ENCODE results near the gene INAFM2.

DNA sequence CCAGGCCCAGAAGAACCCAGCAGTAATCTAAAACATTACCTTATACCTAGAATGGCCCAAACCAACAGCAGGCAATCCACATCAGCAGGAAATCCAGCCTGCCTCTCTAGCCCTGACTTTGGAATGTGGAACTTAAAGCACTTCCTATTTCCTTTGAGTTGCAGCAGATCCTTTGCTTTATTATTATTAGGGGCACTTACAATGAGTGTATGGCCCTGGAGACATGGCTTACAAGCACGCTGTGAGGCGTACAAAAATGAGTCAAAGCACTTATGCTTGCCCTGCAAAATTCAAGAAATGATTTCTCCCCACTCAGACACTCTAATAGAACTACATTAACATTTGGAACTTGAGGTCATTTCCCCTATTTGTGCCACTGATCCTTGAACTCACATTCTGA, 49.5 kb downstream of the INAFM2 start:
- TF ChIP-seq CTCF (IDR thresholded peaks at IDR 0.05) (no peak), POLR2A (IDR thresholded peaks at IDR 0.05) (no peak), EP300 (IDR thresholded peaks at IDR 0.05) (no peak)

All from tibial nerve (tissue), 4 donors.